Vagina (tissue), 2 donors: ENCODE results near the gene RASSF6. TPM values are rescaled to one million over a fixed set of nuclear protein-coding genes. Genes with fewer than 3 reads are reported as not detected.
"Not testable (repeated sequence)": the region's sequence is repeated elsewhere in the genome, so short reads cannot be mapped to it uniquely, and the experiment has no call there.

Source experiments
- DNase-seq, 2 donors: peaks; one replicate each; pipeline ENCODE4 v3.0.0-alpha.2; 2017; ENCODE audit errors: extremely low spot score in 2 of 2
- H3K27ac ChIP-seq: fragments of 200-600 bp; sonication (generic); one replicate; pipeline ENCODE4 v1.5.1; 2019
- H3K27me3 ChIP-seq: fragments of 200-600 bp; sonication (generic); one replicate; pipeline ENCODE4 v1.5.1; 2019
- H3K36me3 ChIP-seq, 2 donors: fragments of 200-600 bp; sonication (generic); one replicate each; pipeline ENCODE4 v1.5.1; 2017 to 2019
- H3K4me1 ChIP-seq: fragments of 200-600 bp; sonication (generic); one replicate; pipeline ENCODE4 v1.5.1; 2019
- H3K4me3 ChIP-seq, 2 donors: fragments of 200-600 bp; sonication (generic); 1 replicate in 1 of 2; 2 replicates in 1 of 2; pipeline ENCODE4 v1.5.1; 2016 to 2019
- H3K9me3 ChIP-seq: fragments of 200-600 bp; sonication (generic); one replicate; pipeline ENCODE4 v1.5.1; 2019
- POLR2A ChIP-seq, 2 donors: fragments of 450-650 bp; IDR thresholded peaks; one replicate each; pipeline ENCODE4 v1.6.1; 2017; ENCODE audit warnings: antibody characterized with exemption in 2 of 2, mild to moderate bottlenecking in 2 of 2, moderate library complexity in 2 of 2
- POLR2AphosphoS5 ChIP-seq, 2 donors: sonication (generic); formaldehyde crosslinking; IDR thresholded peaks; one replicate each; pipeline ENCODE4 v1.9.0; 2017; ENCODE audit warnings: antibody characterized with exemption in 2 of 2, mild to moderate bottlenecking in 2 of 2, low read depth in 1 of 2; ENCODE audit not compliant: insufficient read depth in 1 of 2
- intact Hi-C: fragments of 100-400 bp; cut with DNase I; formaldehyde crosslinking; loops from one replicate; pipeline ENCODE4 v1.15.1; 2023
- total RNA-seq: library from RNA; depleted of rRNA; stranded (reverse); fragments of >200 nt; gene quantifications from one replicate; pipeline ENCODE4 v1.2.3, GENCODE V29; 2016
- TF ChIP-seq, protein P1 (sequence below), 3 experiments: fragments of 450-650 bp in 2 of 3; fragments of 200-600 bp in 1 of 3; sonication (generic) in 1 of 3; IDR thresholded peaks; one replicate each; pipeline ENCODE4 v1.5.1; 2017 to 2019; ENCODE audit warnings: antibody characterized with exemption in 3 of 3, mild to moderate bottlenecking in 2 of 3, moderate library complexity in 2 of 3

The RASSF6 gene
- total RNA-seq, 1 donor from 2014 or later = 16.9 TPM

DNA sequence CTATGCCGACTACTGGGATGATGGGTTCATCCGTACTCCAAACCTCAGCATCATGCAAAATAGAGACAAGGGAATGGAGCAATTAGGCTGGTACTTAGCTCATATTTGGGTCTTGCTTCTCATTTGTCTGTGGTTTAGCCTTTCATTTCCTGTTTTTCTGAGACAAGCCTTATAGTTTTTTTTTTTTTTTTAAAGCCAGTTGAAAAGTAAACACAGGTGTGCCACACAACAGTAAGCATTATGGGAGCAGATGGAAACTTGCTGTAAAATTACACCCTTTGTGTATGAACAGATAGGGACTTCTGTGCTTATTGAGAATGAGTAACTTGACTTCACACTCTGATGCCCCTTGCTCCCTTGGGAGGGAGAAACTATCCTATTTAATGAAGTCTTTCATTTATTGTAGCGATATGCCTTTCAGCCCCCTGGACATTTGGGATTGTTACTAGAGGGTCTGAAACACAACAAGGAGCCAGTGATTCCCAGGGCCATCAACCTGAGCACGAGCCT lies 13.7 kb downstream of the RASSF6 start:
- TF ChIP-seq, protein P1, sequence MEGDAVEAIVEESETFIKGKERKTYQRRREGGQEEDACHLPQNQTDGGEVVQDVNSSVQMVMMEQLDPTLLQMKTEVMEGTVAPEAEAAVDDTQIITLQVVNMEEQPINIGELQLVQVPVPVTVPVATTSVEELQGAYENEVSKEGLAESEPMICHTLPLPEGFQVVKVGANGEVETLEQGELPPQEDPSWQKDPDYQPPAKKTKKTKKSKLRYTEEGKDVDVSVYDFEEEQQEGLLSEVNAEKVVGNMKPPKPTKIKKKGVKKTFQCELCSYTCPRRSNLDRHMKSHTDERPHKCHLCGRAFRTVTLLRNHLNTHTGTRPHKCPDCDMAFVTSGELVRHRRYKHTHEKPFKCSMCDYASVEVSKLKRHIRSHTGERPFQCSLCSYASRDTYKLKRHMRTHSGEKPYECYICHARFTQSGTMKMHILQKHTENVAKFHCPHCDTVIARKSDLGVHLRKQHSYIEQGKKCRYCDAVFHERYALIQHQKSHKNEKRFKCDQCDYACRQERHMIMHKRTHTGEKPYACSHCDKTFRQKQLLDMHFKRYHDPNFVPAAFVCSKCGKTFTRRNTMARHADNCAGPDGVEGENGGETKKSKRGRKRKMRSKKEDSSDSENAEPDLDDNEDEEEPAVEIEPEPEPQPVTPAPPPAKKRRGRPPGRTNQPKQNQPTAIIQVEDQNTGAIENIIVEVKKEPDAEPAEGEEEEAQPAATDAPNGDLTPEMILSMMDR (IDR thresholded peaks at IDR 0.05) = no peak
- TF ChIP-seq POLR2AphosphoS5 (IDR thresholded peaks at IDR 0.05; ENCODE audit: insufficient read depth in 1 of 2, low read depth in 1 of 2) = no peak
- no peak for TF ChIP-seq POLR2A (IDR thresholded peaks at IDR 0.05)
- no peaks in the 10 kb centered on the region for H3K27me3 ChIP-seq
- no peaks in the 10 kb centered on the region for H3K9me3 ChIP-seq
- H3K4me1 ChIP-seq = peaks cover 27% of the 10 kb centered on the region
- no peak overlapping the region for H3K4me3 ChIP-seq
- no peak overlapping the region for H3K27ac ChIP-seq
- DNase-seq = no peak
- intact Hi-C loops = no loop called here
- no peaks in the 10 kb centered on the region for H3K36me3 ChIP-seq

DNA sequence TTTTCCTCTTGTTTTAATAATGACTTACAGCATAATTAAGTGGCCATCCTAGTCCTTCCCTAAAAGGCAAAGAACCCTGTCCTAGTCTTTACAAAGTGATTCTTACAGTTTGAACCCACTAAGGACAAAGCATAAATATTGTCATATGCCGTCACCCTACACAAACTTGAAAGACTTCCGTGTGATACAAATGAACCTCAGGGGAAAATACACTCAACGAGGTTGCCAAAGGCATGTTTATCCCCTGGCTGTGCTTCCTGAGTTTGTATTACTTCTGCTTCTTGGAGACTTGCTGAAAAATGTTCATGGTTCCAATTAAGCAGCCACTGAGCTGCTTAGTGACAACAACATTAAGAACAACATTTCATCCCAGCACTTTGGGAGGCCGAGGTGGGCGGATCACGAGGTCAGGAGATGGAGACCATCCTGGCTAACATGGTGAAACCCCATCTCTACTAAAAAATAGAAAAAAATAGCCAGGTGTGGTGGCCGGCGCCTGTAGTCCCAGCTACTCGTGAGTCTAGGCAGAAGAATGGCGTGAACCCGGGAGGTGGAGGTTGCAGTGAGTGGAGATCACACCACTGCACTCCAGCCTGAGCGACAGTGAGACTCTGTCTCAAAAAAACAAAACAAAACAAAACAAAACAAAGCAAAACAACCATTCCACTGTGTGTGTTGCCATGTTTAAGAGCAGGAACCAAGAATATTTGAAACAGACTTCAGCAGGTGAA lies 16.2 kb downstream of the RASSF6 start:
- no peak overlapping the region for H3K4me3 ChIP-seq
- intact Hi-C loops = no loop called here
- DNase-seq = no peak
- H3K27me3 ChIP-seq = no peaks in the 10 kb centered on the region
- H3K4me1 ChIP-seq = peaks cover 12% of the 10 kb centered on the region
- no peaks in the 10 kb centered on the region for H3K9me3 ChIP-seq
- H3K27ac ChIP-seq = no peak overlapping the region
- no peak for TF ChIP-seq POLR2A (IDR thresholded peaks at IDR 0.05)
- no peak for TF ChIP-seq POLR2AphosphoS5 (IDR thresholded peaks at IDR 0.05; ENCODE audit: insufficient read depth in 1 of 2, low read depth in 1 of 2)
- TF ChIP-seq, protein P1 (IDR thresholded peaks at IDR 0.05) = no peak
- H3K36me3 ChIP-seq = no peaks in the 10 kb centered on the region

DNA sequence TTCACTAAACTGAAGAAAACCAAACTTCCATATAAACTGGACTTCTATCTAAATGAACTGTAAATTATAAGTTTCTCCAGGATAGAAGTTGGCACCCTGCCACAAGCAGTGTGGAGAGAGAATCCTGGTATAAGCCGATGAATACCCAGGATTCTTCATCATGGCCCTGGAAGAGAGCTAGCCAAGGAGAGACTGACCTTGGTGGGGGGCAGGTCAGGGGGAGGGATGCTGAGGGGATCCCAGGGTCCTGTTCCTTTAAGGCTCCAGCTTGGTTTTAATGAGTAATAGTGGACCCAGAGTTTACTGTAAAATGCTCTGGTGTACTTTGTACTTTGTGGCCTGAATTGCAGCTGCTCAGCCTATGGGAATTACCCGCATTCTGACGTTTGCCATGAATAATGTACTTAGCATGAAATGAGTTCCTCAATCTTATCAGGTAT lies 16.9 kb downstream of the RASSF6 start:
- no peaks in the 10 kb centered on the region for H3K36me3 ChIP-seq
- TF ChIP-seq POLR2AphosphoS5 (IDR thresholded peaks at IDR 0.05; ENCODE audit: insufficient read depth in 1 of 2, low read depth in 1 of 2) = no peak
- no peak for TF ChIP-seq POLR2A (IDR thresholded peaks at IDR 0.05)
- TF ChIP-seq, protein P1 (IDR thresholded peaks at IDR 0.05) = no peak
- no peak overlapping the region for H3K27ac ChIP-seq

DNA sequence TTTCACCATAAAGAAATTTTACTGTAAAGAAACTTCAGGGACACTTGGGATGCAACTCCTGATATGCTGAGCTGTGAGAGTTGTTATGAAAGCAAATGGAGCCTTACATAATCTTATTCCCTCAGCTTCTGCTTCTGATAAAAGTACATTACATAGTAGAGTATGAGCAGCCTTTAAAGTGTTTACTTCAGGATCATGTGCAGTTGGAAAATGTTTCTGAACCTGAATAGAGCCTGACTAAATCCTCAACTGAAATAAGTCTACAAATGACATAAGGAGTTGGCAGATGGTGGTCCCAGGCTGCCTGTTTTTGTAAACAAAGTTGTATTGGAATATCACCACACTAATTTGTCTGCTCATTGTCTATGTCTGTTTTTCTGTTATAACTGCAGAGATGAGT lies 19.3 kb downstream of the RASSF6 start:
- TF ChIP-seq POLR2A (IDR thresholded peaks at IDR 0.05) = no peak
- DNase-seq = no peak
- no peak overlapping the region for H3K4me3 ChIP-seq
- no peak overlapping the region for H3K27ac ChIP-seq
- H3K36me3 ChIP-seq = no peaks in the 10 kb centered on the region
- peaks cover 10% of the 10 kb centered on the region for H3K4me1 ChIP-seq
- no peaks in the 10 kb centered on the region for H3K9me3 ChIP-seq
- H3K27me3 ChIP-seq = no peaks in the 10 kb centered on the region
- intact Hi-C loops = no loop called here

More for the DNA sequence above, 16.9 kb downstream of the RASSF6 start:
- no peaks in the 10 kb centered on the region for H3K9me3 ChIP-seq
- no peak overlapping the region for H3K4me3 ChIP-seq
- intact Hi-C loops = no loop called here
- peaks cover 10% of the 10 kb centered on the region for H3K4me1 ChIP-seq
- no peak for DNase-seq
- H3K27me3 ChIP-seq = no peaks in the 10 kb centered on the region

DNA sequence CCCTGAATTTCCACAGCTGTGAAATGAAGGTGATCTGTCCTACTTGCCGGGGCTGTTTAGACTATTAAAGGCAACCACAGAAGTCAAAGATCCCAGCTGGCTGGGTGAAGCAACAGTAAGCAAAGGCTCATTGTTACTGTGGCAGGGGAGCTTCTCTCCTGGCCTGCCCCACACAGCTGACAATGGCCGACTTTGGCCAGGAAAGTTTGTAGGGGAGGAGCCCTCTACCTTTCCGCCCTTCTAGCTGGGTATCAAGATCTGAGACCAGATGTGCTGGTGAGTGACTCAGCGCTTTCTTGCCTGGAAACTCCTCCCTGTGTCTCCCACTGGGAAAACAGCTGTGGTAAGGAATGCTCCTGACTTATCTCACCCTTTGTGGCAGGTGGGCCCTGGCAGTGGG lies 21.1 kb downstream of the RASSF6 start:
- intact Hi-C loops = no loop called here

DNA sequence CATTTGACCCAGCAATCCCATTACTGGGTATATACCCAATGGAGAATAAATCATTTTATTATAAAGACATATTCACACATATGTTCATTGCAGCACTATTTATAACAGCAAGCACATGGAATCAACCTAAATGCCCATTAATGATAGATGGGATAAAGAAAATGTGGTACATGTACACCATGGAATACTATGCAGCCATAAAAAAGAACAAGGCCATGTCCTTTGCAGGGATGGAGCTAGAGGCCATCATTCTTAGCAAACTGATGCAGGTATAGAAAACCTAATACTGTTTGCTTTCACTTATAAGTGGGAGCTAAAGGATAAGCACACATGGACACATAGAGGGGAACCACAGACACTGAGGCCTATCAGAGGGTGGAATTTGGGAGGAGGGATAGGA lies 22.6 kb downstream of the RASSF6 start:
- H3K4me1 ChIP-seq = peaks cover 10% of the 10 kb centered on the region
- intact Hi-C loops = no loop called here
- TF ChIP-seq, protein P1 (IDR thresholded peaks at IDR 0.05) = no peak
- DNase-seq = no peak
- H3K27ac ChIP-seq = no peak overlapping the region
- H3K4me3 ChIP-seq = no peak overlapping the region
- no peaks in the 10 kb centered on the region for H3K9me3 ChIP-seq
- no peaks in the 10 kb centered on the region for H3K36me3 ChIP-seq
- no peaks in the 10 kb centered on the region for H3K27me3 ChIP-seq

More for the DNA sequence above, 21.1 kb downstream of the RASSF6 start:
- DNase-seq = no peak
- Histone ChIP-seq H3K27me3 (no peaks in the 10 kb centered on the region), H3K36me3 (no peaks in the 10 kb centered on the region), H3K4me3 (no peak overlapping the region), H3K4me1 (peaks cover 10% of the 10 kb centered on the region), H3K27ac (no peak overlapping the region), H3K9me3 (no peaks in the 10 kb centered on the region)
- TF ChIP-seq POLR2AphosphoS5 (IDR thresholded peaks at IDR 0.05; ENCODE audit: insufficient read depth in 1 of 2, low read depth in 1 of 2) = no peak

DNA sequence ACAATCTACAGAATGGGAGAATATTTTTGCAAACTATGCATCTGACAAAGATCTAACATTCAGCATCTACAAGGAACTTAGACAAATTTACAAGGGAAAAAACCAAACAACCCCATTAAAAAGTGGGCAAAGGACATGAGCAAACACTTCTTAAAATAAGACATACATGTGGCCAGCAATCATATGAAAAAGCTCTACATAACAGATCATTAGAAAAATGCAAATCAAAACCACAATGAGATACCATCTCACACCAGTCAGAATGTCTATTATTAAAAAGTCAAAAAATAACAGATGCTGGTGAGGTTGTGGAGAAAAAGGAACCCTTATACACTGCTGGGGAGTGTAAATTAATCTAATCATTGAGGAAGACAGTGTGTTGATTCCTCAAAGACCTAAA lies 23.1 kb downstream of the RASSF6 start:
- H3K27ac ChIP-seq, H3K36me3 ChIP-seq, intact Hi-C loops, H3K4me1 ChIP-seq, H3K27me3 ChIP-seq, H3K4me3 ChIP-seq, DNase-seq, H3K9me3 ChIP-seq: not testable (repeated sequence)
